Activated CD4-positive, alpha-beta T cell treated with anti-CD3 and anti-CD28 coated beads, Interleukin-2, amount 10 ng/mL, durations not matched to agents 7 days and 5 days (primary cell): ENCODE results near the gene EN1. TPM values are rescaled to one million over a fixed set of nuclear protein-coding genes. Genes with fewer than 3 reads are reported as not detected.

Experiments
- CTCF ChIA-PET: fragments of 350-600 bp; sonication (Branson Sonifier 250); formaldehyde crosslinking; loops from one replicate; lab custom pipeline; 2021; ENCODE audit warnings: antibody characterized with exemption; lab: Charles Lee
- POLR2A ChIA-PET: fragments of 350-600 bp; sonication (Branson Sonifier 250); formaldehyde crosslinking; loops from one replicate; lab custom pipeline; 2021; ENCODE audit warnings: antibody characterized with exemption; lab: Charles Lee
- DNase-seq: peaks from one replicate; pipeline ENCODE4 v3.0.0-alpha.2; 2020
- H3K27ac Mint-ChIP-seq: one replicate; pipeline ENCODE4 v1.8.0; 2021; ENCODE audit warnings: mild to moderate bottlenecking, moderate library complexity, mixed read lengths
- H3K27me3 Mint-ChIP-seq: one replicate; pipeline ENCODE4 v1.8.0; 2021; ENCODE audit warnings: mixed read lengths
- H3K36me3 Mint-ChIP-seq: one replicate; pipeline ENCODE4 v1.8.0; 2021; ENCODE audit warnings: low read depth, mixed read lengths
- H3K4me1 Mint-ChIP-seq: one replicate; pipeline ENCODE4 v1.8.0; 2021; ENCODE audit warnings: mixed read lengths
- H3K4me3 Mint-ChIP-seq: one replicate; pipeline ENCODE4 v1.8.0; 2021; ENCODE audit warnings: mild to moderate bottlenecking, moderate library complexity, mixed read lengths
- H3K9me3 Mint-ChIP-seq: one replicate; pipeline ENCODE4 v1.8.0; 2021; ENCODE audit warnings: mixed read lengths
- total RNA-seq, 2 experiments: library from RNA; stranded (reverse); gene quantifications; one replicate each; pipeline ENCODE4 v1.2.3, GENCODE V29; 2021

EN1 gene
- not detected for total RNA-seq

GRCh38 chr2:118846953-118847761 is at the start of gene EN1:
TSS of gene EN1 (minus strand) at chr2:118847648. CDS start at chr2:118847167, 481 bp downstream.
- Mint-ChIP-seq H3K4me1 (peaks cover 17% of the 10 kb centered on the region), H3K27me3 (peaks cover 85% of the 10 kb centered on the region), H3K4me3 (peak within 1 kb of the TSS; percentile 50), H3K36me3 (peaks cover 15% of the 10 kb centered on the region), H3K9me3 (no peaks in the 10 kb centered on the region), H3K27ac (peak within 1 kb of the TSS; percentile 78)
- ChIA-PET CTCF (interaction anchor here (1.4 kb wide), 1 partner anchor 13 kb away, joined by 4 read pairs; no protein-coding TSS in a partner anchor), POLR2A (no interaction called here)
- DNase-seq, result no peak

- POLR2A ChIA-PET, result no interaction called here
- Mint-ChIP-seq H3K27ac (no peak overlapping the region), H3K9me3 (peaks cover 9% of the 10 kb centered on the region), H3K4me3 (no peak overlapping the region), H3K27me3 (no peaks in the 10 kb centered on the region), H3K4me1 (peaks cover 2% of the 10 kb centered on the region), H3K36me3 (peaks cover 1% of the 10 kb centered on the region)
- CTCF ChIA-PET, result no interaction called here
- DNase-seq, result no peak
These were observed 45.7 kb upstream of the EN1 start for GRCh38 chr2:118893100-118893499.

- Mint-ChIP-seq H3K9me3 (peaks cover 9% of the 10 kb centered on the region), H3K27me3 (no peaks in the 10 kb centered on the region), H3K4me3 (no peak overlapping the region), H3K27ac (no peak overlapping the region), H3K36me3 (peaks cover 1% of the 10 kb centered on the region), H3K4me1 (peaks cover 2% of the 10 kb centered on the region)
- POLR2A ChIA-PET, result no interaction called here
- DNase-seq, result no peak
- CTCF ChIA-PET, result no interaction called here
These were observed 42.5 kb upstream of the EN1 start for GRCh38 chr2:118889995-118890394.

- CTCF ChIA-PET, result interaction anchor here (0.9 to 2.8 kb wide), 5 partner anchors 11 to 593 kb away, joined by 3 to 11 read pairs (median 5); no protein-coding TSS in a partner anchor
- H3K27ac Mint-ChIP-seq, result no peak overlapping the region
These were observed 36.3 kb upstream of the EN1 start for GRCh38 chr2:118883792-118884191.

GRCh38 chr2:118882693-118883336 is 35.4 kb upstream of the EN1 start:
- peaks cover 16% of the 10 kb centered on the region for H3K4me1 Mint-ChIP-seq
- peak; percentile 80 for DNase-seq
- H3K4me3 Mint-ChIP-seq, result peak overlapping the region; percentile 72
- ChIA-PET CTCF (interaction anchor here (0.6 to 2.8 kb wide), 10 partner anchors 8 to 383 kb away, joined by 3 to 11 read pairs (median 5); no protein-coding TSS in a partner anchor), POLR2A (interaction anchor here (0.6 kb wide), 1 partner anchor 108 kb away, joined by 3 read pairs; no protein-coding TSS in a partner anchor)
- peaks cover 8% of the 10 kb centered on the region for H3K27me3 Mint-ChIP-seq
- no peaks in the 10 kb centered on the region for H3K9me3 Mint-ChIP-seq
- no peaks in the 10 kb centered on the region for H3K36me3 Mint-ChIP-seq
- H3K27ac Mint-ChIP-seq, result peak overlapping the region; percentile 73

More at GRCh38 chr2:118883792-118884191, 36.3 kb upstream of the EN1 start:
- Mint-ChIP-seq H3K4me3 (no peak overlapping the region), H3K36me3 (no peaks in the 10 kb centered on the region), H3K4me1 (peaks cover 16% of the 10 kb centered on the region), H3K9me3 (no peaks in the 10 kb centered on the region), H3K27me3 (peaks cover 5% of the 10 kb centered on the region)
- no peak for DNase-seq
- POLR2A ChIA-PET, result no interaction called here

- CTCF ChIA-PET, result interaction anchor here (0.9 to 2.8 kb wide), 17 partner anchors 8 to 407 kb away, joined by 3 to 11 read pairs (median 4); no protein-coding TSS in a partner anchor
These were observed 34.2 kb upstream of the EN1 start for GRCh38 chr2:118881490-118882129.

GRCh38 chr2:118880501-118880900 is 33.1 kb upstream of the EN1 start:
- peaks cover 16% of the 10 kb centered on the region for H3K4me1 Mint-ChIP-seq
- no peak overlapping the region for H3K4me3 Mint-ChIP-seq
- ChIA-PET POLR2A (no interaction called here), CTCF (interaction anchor here (1.1 to 2.0 kb wide), 3 partner anchors 10 to 408 kb away, joined by 4 to 6 read pairs (median 4); no protein-coding TSS in a partner anchor)
- H3K36me3 Mint-ChIP-seq, result no peaks in the 10 kb centered on the region
- no peak for DNase-seq
- no peak overlapping the region for H3K27ac Mint-ChIP-seq
- H3K27me3 Mint-ChIP-seq, result peaks cover 11% of the 10 kb centered on the region
- H3K9me3 Mint-ChIP-seq, result no peaks in the 10 kb centered on the region

More at GRCh38 chr2:118881490-118882129, 34.2 kb upstream of the EN1 start:
- no peaks in the 10 kb centered on the region for H3K9me3 Mint-ChIP-seq
- H3K36me3 Mint-ChIP-seq, result no peaks in the 10 kb centered on the region
- H3K27me3 Mint-ChIP-seq, result peaks cover 11% of the 10 kb centered on the region
- no peak overlapping the region for H3K4me3 Mint-ChIP-seq
- peak; percentile 72 for DNase-seq
- no peak overlapping the region for H3K27ac Mint-ChIP-seq
- POLR2A ChIA-PET, result no interaction called here
- H3K4me1 Mint-ChIP-seq, result peaks cover 16% of the 10 kb centered on the region

- POLR2A ChIA-PET, result interaction anchor here (0.6 kb wide), 1 partner anchor 122 kb away, joined by 3 read pairs; no protein-coding TSS in a partner anchor
- Mint-ChIP-seq H3K4me3 (no peak overlapping the region), H3K27ac (no peak overlapping the region), H3K36me3 (no peaks in the 10 kb centered on the region), H3K9me3 (no peaks in the 10 kb centered on the region), H3K27me3 (peaks cover 15% of the 10 kb centered on the region), H3K4me1 (peaks cover 16% of the 10 kb centered on the region)
- CTCF ChIA-PET, result no interaction called here
- DNase-seq, result no peak
These were observed 31.2 kb upstream of the EN1 start for GRCh38 chr2:118878531-118879149.

- Mint-ChIP-seq H3K4me1 (no peaks in the 10 kb centered on the region), H3K36me3 (no peaks in the 10 kb centered on the region), H3K27me3 (peaks cover 24% of the 10 kb centered on the region), H3K9me3 (no peaks in the 10 kb centered on the region), H3K27ac (no peak overlapping the region), H3K4me3 (no peak overlapping the region)
- ChIA-PET POLR2A (no interaction called here), CTCF (no interaction called here)
- no peak for DNase-seq
These were observed 27.9 kb upstream of the EN1 start for GRCh38 chr2:118875318-118875717.

- ChIA-PET POLR2A (no interaction called here), CTCF (no interaction called here)
- Mint-ChIP-seq H3K9me3 (no peaks in the 10 kb centered on the region), H3K36me3 (no peaks in the 10 kb centered on the region), H3K27ac (no peak overlapping the region), H3K27me3 (peaks cover 22% of the 10 kb centered on the region), H3K4me3 (no peak overlapping the region), H3K4me1 (no peaks in the 10 kb centered on the region)
- DNase-seq, result no peak
These were observed 26.9 kb upstream of the EN1 start for GRCh38 chr2:118874324-118874723.

- H3K27ac Mint-ChIP-seq, result no peak overlapping the region
- H3K4me1 Mint-ChIP-seq, result no peaks in the 10 kb centered on the region
- no peak overlapping the region for H3K4me3 Mint-ChIP-seq
- peak; percentile 24 for DNase-seq
- POLR2A ChIA-PET, result no interaction called here
- H3K27me3 Mint-ChIP-seq, result peaks cover 32% of the 10 kb centered on the region
- no peaks in the 10 kb centered on the region for H3K9me3 Mint-ChIP-seq
- no peaks in the 10 kb centered on the region for H3K36me3 Mint-ChIP-seq
- CTCF ChIA-PET, result no interaction called here
These were observed 17.7 kb upstream of the EN1 start for GRCh38 chr2:118865106-118865505.

- no peak for DNase-seq
- Mint-ChIP-seq H3K36me3 (no peaks in the 10 kb centered on the region), H3K4me3 (no peak overlapping the region), H3K27me3 (peaks cover 41% of the 10 kb centered on the region), H3K27ac (no peak overlapping the region), H3K9me3 (no peaks in the 10 kb centered on the region), H3K4me1 (no peaks in the 10 kb centered on the region)
- ChIA-PET POLR2A (no interaction called here), CTCF (no interaction called here)
These were observed 16.8 kb upstream of the EN1 start for GRCh38 chr2:118864207-118864606.
